ENCODE results near the gene GPHN.
A peak's percentile ranks its signal among the peaks of the same experiment; 100 is the strongest.

Gene GPHN

GRCh38 chr14:67068251-67068650 lies 560.3 kb downstream of the GPHN start:
- no peak for DNase-seq

DNA sequence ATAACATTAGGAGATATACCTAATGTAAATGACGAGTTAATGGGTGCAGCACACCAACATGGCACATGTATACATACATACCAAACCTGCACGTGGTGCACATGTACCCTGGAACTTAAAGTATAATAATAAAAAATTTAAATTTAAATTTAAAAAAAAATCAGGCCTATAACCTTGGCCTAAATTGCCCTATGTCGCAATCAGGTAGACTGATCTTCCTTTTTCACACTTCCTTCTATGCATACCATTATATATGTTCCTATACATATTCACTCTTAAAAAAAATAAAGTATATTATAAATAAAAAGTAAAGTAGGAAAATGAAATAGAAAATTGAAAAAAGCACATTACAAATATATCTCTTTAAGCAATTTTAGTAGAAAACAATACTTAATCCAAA lies 563.6 kb downstream of the GPHN start:
- no peak for DNase-seq

- no peak for DNase-seq
These were observed 570.0 kb downstream of the GPHN start for GRCh38 chr14:67077921-67078320.

- DNase-seq: no peak
These were observed 571.9 kb downstream of the GPHN start for GRCh38 chr14:67079846-67080245.

DNA sequence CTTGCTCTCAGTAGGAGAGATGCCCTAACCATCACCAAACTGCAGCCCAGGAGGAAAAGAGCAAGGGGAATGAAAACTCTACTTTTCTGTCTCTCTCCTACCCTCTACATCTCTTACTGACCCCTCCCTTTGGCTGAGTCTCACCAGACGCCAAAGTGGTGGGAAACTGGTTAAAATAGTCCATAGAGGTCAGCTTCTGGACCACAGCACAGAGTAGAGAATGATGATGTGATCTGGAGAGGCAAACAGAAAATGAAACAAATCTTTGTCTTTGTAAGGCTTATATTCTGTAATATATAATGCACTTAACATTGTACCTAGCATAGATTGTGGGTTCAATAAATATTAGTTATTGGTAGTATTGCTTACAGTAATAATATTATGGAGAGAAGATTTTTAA lies 600.3 kb downstream of the GPHN start:
- DNase-seq: no peak

DNA sequence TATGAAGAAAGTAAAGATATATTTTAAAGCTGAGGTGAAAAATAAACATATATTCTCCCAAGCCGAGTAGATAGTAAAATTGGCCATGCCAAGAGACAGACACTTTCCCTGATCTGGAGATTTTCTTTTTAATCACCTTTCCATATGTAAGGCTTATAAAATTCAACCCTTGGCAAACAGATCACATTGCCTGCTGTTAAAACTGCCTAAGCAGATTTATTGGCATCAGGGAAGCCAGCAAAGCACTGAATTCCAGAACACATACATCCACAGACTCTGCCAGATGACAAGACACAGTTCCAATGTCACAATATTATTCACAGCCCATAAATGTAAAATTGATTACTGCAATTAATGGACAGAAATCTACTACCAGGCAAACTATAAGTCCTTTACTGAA lies 603.1 kb downstream of the GPHN start:
- DNase-seq: no peak

DNA sequence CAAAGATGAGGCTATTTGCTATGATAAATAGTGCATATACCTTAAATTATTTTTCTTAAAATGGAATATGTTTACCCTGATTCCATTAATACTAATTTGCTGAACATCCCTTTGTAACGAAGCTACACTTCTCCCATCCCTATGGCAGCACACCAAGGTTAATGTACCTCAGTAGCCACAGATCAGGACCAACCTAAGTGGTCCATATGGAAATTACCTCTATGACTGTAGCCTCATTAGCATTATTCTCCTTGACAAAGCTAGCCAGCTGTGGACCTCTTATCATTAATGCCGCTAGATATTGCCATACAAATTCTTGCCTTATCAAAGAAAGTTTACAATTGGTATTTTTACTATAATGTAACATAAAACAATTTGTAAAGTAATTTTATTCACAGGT lies 604.4 kb downstream of the GPHN start:
- DNase-seq: no peak

- DNase-seq: no peak
These were observed 619.2 kb downstream of the GPHN start for GRCh38 chr14:67127174-67127573.

DNA sequence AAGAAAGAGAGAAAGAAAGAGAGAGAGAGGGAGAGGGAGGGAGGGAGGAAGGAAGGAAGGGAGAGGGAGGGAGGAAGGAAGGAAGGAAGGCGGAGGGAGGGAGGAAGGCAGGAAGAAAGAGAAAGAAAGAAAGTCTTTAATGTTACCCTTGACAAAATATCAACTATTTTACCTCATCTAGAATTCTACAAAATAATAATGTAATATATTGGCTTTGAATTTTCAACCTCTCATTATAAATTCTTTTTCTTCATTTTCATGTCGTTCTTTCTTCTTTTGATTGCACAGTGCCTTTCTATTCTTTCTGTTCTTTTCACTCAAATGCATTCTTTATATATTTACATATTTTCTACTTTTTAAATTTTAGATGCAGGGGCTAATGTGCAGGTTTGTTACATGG lies 621.8 kb downstream of the GPHN start:
- DNase-seq: no peak

GRCh38 chr14:67131691-67132090 lies 623.7 kb downstream of the GPHN start:
- DNase-seq: no peak

DNA sequence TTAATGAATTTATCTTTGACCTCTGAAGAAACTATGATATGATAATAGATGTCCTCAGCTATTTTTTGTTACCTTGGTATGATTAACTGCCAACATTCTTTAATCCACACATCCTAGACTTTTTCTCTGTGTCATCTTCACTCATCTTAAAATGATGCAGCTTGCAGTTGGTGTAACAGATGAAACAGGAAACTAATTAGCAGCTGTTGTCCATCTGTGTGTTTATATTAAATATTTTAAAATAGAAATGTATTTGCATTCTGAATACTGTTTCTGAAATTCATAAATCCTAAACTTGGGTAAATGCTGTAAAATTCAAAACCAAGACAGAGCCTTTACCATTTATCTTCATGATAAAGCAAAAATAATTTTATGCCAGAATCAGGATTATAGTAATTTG lies 625.2 kb downstream of the GPHN start:
- DNase-seq: no peak

DNA sequence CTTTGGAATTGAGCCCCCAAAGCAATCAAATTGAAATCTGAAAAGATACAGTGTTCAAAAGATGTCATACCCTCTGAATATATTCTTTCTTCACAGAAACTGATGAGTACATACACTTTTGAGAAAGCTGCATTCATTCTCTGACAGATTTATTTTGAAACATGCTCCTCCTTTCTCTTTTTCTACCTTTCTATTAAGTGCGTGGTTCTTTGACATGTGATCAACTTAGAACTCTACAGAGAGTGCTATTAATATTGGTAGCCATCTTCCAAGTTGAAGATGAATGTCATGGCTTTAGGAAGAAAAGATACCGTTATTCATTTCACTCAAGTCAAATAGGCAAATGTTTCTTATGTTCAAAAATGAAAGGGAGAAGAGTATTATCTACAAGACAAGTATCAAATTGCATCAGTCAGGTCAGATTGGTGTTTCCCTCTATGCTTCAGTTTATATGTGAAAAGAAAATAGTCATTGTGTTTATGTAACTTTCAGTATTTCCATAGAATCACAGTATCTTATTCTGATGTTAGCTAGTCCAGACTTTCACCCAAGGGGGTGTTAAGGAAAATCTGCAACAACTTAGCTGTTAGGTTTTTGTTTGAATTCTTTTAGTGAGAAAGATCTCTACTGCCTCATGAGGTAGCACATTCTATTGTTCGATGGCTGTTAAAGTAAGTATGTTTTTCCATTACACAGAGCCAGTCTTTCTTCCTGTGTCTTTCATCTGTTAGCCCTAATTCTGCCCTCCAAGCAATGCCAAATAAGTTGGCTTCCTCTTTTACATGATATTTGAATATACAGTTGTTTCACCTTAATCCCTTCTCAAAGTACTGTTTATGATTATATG lies 625.9 kb downstream of the GPHN start:
- DNase-seq: no peak

DNA sequence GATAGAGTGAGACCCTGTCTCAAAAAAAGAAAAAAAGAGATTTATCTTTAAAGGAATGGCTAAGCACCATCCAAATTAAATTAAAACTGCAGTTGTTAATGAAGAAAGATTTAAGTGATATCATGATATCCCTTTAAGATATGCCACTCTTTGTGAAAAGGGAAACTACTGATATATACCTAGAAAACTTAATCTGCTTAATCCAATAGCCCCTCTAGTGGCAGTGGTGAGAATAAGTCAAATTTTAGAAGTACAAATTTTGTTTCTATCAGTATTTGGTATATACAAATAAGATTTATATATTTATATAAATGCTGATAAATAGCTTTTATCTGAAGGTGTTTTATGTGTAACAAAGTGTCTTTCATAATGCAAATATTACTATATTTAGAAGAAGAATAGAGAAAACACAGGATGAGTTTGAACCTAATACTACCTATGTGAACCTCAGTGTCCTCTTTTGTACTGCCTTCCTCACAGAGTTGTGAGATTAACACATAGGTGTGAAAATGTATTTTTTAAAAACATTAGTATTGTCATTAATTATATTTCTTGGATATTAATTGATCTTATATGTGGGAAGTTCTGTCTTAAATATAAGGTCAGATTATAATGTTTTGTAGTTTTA lies 629.9 kb downstream of the GPHN start:
- no peak for DNase-seq

DNA sequence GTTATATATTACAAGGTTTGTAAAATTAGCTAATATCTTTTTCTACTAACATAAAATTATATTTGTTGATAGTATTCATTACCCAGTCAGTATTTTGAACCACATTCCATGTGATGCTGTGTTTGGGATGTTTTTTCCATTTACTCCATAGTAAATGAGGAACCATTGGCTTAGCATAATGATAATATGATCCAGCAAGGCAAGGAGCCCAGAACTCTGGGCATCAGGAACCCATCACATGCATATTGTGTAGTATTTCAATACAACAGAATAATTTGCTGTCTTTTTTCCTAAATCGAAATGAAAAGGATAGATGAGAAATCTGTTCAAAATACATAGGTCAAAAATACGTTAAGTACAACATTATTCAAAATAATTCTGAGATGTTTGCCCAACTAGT lies 632.6 kb downstream of the GPHN start:
- no peak for DNase-seq

DNA sequence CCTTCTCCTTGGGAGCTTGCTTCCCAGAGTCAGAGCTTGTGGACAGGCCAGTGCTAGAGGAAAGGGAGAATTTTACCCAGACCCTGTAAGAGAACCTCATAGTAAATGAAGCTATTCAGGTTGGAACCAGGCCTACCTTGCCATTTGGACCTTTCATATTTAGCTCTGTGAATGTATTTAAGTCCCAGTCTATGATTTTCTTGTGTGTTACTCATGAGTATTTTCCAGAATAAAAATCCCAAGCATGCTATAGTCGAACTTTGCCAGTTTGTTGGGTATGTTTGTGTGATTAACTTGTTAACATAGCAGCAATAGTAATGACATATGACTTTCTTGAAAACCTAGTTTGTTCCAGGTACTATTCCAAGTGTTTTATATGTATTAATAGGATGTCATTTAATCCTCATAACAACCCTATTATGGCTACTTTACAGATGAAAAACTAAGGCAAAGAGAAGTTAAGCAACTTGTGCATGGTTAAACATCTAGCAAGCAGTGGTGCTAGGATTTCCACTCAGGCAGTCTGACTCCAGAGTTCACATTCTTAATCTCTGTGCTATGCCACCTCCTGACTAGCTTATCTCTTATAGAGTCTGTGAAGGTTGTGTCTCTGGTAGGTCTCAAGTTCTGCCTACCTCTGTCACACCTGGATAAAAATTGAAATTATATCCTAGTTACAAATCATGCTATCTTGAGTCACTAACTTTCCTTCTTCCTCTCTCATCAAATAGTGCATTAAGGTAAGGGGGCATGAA lies 633.4 kb downstream of the GPHN start:
- no peak for DNase-seq

DNA sequence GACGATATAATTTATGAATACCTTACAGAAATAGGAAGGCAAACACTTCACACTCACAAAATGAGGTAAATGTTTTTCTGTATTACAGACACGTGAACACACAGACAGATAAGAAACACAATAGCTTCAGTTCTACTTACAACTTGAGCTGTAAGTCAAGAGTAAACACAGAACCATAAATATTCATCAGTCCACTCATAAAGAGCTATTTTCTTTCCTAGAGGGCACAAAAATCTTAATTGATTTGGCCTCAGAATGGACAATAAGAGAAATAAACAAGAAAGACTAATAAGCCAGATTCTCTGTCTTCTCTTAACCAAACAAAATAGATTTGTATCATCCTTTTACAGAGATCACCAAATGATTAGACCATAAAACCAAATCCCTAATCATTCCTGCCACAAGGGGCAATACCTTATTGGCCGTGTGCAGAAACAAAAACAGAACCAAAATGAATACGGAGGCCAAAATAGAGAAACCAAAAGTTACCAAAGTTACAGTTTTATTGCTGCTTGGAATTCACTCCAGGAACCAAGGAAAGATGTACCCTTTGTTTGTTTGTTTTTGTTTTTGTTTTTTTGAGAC lies 643.2 kb downstream of the GPHN start:
- no peak for DNase-seq

DNA sequence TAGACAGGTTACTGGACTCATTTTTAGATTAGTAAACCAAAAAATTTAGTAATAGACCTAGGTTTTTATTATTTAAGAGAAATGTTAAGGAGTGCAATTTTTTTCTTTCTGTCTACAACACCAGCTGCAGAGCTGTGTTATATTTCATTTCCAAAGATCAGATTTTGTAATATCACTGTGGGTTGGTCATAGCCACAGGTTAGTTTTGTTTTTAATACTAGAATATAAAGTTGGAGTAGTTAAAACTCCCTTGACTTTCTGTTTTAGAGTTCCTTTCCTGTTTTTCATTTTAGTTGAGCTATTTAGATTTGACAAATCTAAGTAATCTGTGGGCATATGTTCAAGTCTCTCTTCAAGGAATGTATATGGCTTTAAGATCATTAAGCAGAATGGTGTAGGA lies 650.6 kb downstream of the GPHN start:
- DNase-seq: no peak

DNA sequence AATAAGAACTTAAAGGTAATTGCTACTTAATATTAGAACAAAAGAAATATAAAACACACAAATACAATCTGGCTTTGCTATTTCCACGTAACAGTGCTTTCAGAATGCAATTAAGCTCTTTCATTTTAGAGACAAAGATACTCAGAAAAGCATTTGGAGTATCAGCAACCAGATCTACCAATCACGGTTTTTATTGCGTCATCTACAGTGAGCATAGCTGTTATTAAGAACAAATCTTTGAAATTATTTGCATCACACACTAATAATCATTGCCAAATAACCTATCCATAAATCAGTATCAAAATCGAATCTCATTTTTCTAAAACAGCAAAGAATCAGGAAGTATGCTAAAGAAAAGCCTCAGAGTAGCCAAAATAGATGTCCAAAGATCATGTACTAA lies 654.4 kb downstream of the GPHN start:
- no peak for DNase-seq

GRCh38 chr14:67166450-67166853 lies 658.5 kb downstream of the GPHN start:
- DNase-seq: peak; percentile 49

DNA sequence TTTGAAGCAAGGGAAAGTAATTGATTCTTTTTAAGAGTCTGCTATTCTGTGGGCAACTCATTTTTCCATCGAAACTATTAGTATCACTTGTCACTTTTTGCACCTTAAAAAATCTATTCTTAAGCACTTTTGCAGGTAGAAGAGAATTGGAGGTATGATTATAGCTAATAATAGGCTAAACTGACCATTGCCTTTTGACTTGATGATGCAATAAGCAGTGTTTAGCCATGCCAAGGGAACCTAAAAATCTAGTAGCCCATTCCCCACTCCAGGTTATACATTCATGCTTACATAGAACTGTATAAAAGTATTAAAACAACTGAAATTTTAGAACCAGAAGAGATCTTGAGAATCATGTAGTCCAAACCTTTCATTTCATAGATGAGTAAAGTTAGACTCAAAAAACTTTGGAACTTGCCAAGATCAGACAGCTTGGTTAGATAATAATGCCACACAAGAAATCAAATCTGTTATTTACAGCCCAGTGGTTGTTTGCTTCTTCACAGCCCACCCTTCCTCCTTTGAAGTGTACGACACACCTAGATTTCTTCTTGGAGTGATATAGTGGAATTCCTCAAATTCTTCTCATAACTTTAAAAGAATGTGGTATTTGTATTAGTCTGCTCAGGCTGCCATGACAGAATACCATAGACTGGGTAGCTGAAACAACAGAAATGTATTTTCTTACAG lies 659.6 kb downstream of the GPHN start:
- no peak for DNase-seq

GRCh38 chr14:67168110-67168441 lies 660.1 kb downstream of the GPHN start:
- no peak for DNase-seq

GRCh38 chr14:67170660-67171059 lies 662.7 kb downstream of the GPHN start:
- DNase-seq: no peak

- DNase-seq: no peak
These were observed 664.1 kb downstream of the GPHN start for GRCh38 chr14:67172056-67172455.

All from stimulated activated CD4-positive, alpha-beta T cell treated with anti-CD3 and anti-CD28 coated beads, Interleukin-15, amount 100 ng/mL, for 24 hours (primary cell).